ENCODE data around the gene STPG1. TPM values are rescaled to one million over a fixed set of nuclear protein-coding genes. Genes with fewer than 3 reads are reported as not detected.

The STPG1 gene
- total RNA-seq, 2 donors from 2014 or later: 2.1 to 2.9 TPM

DNA sequence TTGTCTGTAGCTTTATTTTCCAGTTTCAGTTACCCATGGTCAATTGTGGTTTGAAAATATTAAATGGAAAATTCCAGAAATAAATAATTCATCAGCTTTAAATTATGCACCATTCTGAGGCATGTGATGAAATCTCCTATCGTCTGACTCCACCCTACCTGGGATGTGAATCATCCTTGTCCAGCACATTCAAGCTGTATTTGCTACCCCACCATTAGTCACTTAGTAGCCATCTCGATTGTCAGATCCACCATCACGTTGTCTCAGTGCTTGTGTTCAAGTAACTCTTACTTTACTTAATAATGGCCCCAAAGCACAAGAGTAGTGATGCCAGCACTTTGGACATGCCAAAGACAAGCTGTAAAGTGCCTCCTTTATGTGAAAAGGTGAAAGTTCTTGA is 4.0 kb downstream of the STPG1 start:
- intact Hi-C loops (cut with DNase I): no loop called here
- no peak for DNase-seq (ENCODE audit: low spot score)

DNA sequence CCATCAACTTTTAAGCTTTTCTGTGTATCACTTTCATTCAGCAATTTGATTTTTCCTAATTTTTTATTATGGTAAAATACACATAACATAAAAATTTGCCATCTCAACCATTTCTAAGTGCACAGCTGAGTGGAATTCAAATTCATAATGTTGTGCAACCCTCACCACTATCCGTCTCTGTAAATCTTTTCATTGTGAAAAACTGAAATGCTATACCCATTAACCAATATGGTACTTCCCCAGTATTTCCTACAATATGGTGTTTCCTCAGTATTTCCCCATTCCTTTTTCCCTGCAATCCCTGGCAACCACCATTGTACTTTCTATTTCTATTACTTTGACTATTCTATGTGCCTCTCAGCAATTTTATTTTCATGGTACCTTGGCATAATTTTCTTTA is 6.8 kb downstream of the STPG1 start:
- intact Hi-C loops (cut with DNase I): no loop called here
- no peak for DNase-seq (ENCODE audit: low spot score)

DNA sequence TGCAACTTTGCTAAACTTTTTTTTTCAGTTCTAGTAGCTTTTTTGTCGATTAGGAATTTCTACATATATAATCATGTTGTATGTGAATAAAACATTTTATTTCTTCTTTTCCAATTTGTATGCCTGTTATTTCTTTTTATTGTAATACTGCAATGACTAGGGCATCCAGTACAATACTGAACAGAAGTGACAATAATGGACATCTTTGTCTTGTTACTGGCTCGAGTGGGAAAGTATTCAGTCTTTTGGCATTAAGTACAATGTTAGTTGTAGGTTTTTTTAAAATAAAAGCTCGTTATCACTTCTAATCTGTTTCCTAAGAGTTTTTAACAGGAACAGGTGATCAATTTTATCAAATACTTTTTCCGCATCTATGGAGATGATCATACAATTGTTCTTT is 9.8 kb downstream of the STPG1 start:
- intact Hi-C loops (cut with DNase I): no loop called here
- no peak for DNase-seq (ENCODE audit: low spot score)

DNA sequence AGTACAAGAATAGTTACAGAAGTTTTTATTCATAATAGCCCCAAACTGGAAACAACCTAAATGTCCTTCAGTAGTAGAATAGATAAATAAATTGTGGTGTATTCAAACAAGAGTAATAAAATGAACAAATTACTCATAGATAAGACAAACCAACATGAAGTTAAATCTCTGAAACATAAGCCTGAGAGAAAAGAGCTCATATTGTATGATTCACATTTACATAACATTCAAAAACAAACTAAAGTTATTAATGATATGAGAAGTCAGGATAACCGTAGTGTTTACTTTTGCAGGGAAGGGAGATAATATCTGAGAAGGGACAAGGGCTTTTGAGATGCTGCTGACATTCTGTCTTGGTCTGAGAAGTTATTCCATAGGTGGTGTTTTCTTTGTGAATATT is 13.5 kb downstream of the STPG1 start:
- intact Hi-C loops (cut with DNase I): no loop called here
- no peak for DNase-seq (ENCODE audit: low spot score)

DNA sequence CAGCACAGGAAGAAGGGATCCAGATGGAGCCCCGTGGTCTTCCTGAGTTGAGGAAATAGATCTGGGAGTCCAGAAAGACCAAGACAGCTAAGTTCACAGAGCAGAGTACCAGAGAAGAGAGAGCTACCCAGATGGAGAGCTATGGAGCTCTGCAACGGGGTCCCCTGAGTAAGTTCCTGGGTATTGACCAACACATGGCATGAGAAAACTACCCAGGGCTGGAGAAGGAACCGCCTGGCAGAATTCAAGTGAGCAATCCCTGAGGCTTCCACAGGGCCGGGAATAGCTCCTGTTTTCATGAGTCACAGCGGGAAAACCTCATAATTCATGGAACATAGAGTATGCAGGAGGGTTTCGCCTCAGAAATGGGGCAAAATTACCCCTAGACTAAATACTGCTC is 19.7 kb downstream of the STPG1 start:
- no peak for DNase-seq (ENCODE audit: low spot score)
- intact Hi-C loops (cut with DNase I): loop anchor here in 1 of 2 donors (5.0 kb wide), 1 partner anchor 192 kb away; no protein-coding TSS in a partner anchor

- intact Hi-C loops (cut with DNase I): loop anchor here in 1 of 2 donors (5.0 kb wide), 1 partner anchor 191 kb away; no protein-coding TSS in a partner anchor
- DNase-seq (ENCODE audit: low spot score): no peak
Measured at GRCh38 chr1:24392982-24393650, 20.5 kb downstream of the STPG1 start.

DNA sequence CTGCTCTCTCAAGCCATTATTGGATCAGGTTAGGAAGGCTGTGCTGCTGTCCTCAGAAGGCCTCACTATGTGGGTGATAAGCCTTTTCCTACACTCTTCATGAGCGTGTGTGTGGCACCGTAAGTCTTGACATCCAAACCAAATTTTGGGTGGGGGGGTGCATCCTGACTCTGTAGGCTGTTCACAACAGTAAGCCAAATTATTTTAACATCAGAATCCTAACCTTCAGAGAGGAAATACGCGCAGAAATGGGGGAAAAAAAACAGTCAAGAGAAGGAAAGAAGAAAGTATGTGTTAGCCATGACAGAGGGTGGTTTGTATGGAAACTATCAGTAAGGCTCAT is 21.0 kb downstream of the STPG1 start:
- intact Hi-C loops (cut with DNase I): loop anchor here in 1 of 2 donors (5.0 kb wide), 1 partner anchor 190 kb away; no protein-coding TSS in a partner anchor

DNA sequence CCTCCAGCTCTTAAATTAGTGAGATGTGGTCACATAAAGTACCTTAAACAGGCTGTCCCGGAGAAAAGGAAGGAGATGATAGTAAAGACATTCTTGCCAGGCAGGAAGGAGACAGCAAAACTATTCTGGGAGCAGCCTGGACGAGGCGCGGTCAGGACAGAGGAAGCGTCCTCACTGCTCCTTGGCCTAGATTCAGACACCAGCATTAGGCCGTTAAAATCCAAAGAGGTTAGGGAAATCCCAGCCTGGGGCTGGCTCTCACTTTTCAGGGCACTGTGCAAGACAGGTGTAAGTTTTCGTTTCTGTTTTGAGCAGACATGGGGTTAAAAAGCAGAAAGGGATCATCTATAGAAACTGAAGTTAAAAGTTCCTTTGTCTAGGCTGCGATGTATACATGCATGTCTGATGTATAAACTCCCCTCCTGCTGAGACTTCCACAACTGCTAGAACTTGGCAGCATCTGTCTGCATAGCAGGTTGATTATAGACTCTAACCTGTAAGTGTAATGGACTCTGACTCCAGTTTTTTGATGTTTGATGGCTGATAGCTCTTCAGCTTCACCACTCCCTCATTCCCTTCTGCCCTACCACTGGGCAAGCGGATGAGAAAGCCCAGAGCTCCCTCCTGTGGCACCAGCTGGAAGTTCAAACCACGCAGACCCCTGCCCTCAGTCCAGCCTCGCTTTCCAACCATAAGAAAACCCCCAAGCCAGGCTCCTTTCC is 21.5 kb downstream of the STPG1 start:
- no peak for DNase-seq (ENCODE audit: low spot score)
- intact Hi-C loops (cut with DNase I): loop anchor here (2.0 to 5.0 kb wide), 2 partner anchors 190 to 191 kb away; no protein-coding TSS in a partner anchor

More for the DNA sequence above, 21.0 kb downstream of the STPG1 start:
- no peak for DNase-seq (ENCODE audit: low spot score)

- intact Hi-C loops (cut with DNase I): loop anchor here (2.0 to 5.0 kb wide), 2 partner anchors 189 to 190 kb away; no protein-coding TSS in a partner anchor
- DNase-seq (ENCODE audit: low spot score): peak; percentile 93
Measured at GRCh38 chr1:24390924-24391782, 22.4 kb downstream of the STPG1 start.

- intact Hi-C loops (cut with DNase I): no loop called here
- no peak for DNase-seq (ENCODE audit: low spot score)
Measured at GRCh38 chr1:24389231-24389678, 24.3 kb downstream of the STPG1 start.

- DNase-seq (ENCODE audit: low spot score): no peak
- intact Hi-C loops (cut with DNase I): no loop called here
Measured at GRCh38 chr1:24388331-24388885, 25.2 kb downstream of the STPG1 start.

GRCh38 chr1:24387636-24388175 is 25.9 kb downstream of the STPG1 start:
- intact Hi-C loops (cut with DNase I): no loop called here
- DNase-seq (ENCODE audit: low spot score): no peak

GRCh38 chr1:24386931-24387330 is 26.7 kb downstream of the STPG1 start:
- intact Hi-C loops (cut with DNase I): no loop called here
- DNase-seq (ENCODE audit: low spot score): no peak

- intact Hi-C loops (cut with DNase I): no loop called here
- DNase-seq (ENCODE audit: low spot score): no peak
Measured at GRCh38 chr1:24386241-24386640, 27.3 kb downstream of the STPG1 start.

GRCh38 chr1:24385160-24385940 is 28.2 kb downstream of the STPG1 start:
- no peak for DNase-seq (ENCODE audit: low spot score)
- intact Hi-C loops (cut with DNase I): no loop called here

DNA sequence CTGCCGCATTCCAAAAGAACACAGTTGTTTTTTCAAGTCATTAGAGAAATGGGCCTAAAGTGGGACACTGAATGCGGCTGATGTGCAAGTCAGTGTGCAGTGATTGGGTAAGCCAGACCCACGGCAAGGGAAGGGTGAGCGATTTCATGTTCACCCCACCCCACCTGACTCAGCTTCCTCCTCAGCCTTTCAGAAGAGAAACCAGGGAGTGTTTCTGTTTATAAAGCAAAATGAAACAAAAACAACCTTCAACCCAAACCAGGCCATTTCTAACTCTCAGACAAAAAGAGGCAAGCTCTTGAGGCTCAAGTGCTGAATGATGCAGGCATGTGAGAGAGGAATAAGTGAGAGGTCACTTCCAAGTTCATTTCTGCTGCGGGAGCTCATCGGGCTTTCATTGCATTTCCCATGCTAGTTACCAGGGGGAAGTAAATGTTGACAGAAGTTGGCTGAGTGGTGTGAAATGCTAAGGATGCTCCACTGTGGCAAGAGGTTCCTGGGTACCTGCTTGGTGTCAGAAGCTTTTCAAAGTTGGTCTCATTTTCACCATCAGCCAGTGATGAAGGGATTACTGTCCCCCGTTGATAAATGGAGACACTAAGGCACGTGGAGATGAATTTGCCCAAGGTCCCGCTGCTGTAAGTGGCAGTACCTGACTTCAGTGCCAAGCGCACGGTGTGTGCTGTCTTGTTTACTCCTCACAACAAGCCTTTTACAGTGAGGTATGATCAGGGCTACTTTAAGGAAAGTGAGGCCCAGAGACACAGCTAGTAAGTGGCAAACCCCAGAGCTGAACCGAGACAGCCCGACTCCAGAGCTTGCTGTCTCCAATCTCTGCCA is 29.1 kb downstream of the STPG1 start:
- DNase-seq (ENCODE audit: low spot score): no peak
- intact Hi-C loops (cut with DNase I): no loop called here

DNA sequence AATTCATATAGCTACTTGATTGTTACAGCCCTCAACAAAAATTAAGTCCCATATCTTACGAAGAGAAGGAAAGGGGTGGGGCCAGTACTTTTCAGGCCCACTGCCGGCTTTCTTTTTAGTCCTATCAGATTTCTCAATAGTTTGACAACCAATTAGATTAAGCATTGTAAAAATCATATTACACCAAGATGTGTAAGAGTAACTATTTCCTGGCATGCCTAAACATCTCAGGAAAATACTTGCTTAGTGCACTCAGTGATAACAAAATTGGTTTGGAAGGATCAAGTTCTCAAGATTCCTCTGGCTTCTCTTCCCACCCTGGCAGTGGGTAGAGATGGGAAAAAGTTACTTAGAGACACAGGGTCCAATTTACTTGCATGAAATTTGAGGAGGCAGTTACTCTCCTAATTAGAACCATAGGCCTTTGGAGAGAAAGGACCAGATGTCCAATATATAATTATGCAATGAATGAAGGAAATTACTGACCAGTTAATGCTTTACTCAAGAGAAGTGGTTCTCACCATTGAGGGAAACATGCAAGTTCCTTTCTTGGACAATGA is 30.1 kb downstream of the STPG1 start:
- intact Hi-C loops (cut with DNase I): loop anchor here in 1 of 2 donors (1.0 kb wide), 1 partner anchor 44 kb away; no protein-coding TSS in a partner anchor
- no peak for DNase-seq (ENCODE audit: low spot score)

All from posterior vena cava (tissue), 2 donors.